NCI-H128 (cell line): ENCODE measurements around the gene EMC10.
"Not testable (repeated sequence)": the region's sequence is repeated elsewhere in the genome, so short reads cannot be mapped to it uniquely, and the experiment has no call there.

Source experiments
- DNase-seq: peaks from one replicate; lab custom pipeline; 2025; ENCODE audit not compliant: unreplicated experiment; lab: John Stamatoyannopoulos, UW

Gene EMC10

DNA sequence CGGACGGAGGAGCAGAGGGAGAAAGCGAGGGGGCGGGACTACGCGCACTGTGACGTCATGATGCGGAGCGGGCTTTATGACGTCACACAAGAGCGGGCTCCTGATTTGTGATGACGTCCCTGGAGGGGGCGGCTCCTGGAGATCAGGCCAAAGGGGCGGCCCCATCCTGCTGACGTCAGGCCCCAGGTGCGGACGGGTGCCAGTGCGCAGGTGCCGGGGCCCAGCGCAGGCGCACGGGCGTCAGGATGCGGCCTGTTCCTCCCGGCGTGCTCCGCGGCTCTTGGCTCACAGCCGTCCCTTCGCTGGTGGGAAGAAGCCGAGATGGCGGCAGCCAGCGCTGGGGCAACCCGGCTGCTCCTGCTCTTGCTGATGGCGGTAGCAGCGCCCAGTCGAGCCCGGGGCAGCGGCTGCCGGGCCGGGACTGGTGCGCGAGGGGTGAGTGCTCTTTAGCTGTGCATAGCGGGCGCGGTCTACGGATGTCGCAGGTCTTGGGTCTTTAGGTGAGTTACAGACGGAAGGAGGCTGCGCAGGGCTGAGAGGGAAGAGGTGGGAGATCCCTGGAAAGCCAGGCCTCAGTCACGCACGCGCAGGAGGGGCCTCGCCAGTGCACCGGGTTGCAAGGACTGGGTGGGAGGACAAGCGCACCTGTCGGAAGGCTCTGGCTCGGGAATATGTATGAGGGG, at the start of gene EMC10, which contains the start of gene GARIN5A:
Gene EMC10, plus strand, starts transcription at position 284 of the 683 bp plus-strand sequence. Its CDS starts 38 bp downstream, at position 322.
Gene GARIN5A, minus strand, starts transcription at position 625 of the 683 bp plus-strand sequence. Its CDS starts 460 bp downstream, at position 165.
- peak; percentile 87 for DNase-seq

DNA sequence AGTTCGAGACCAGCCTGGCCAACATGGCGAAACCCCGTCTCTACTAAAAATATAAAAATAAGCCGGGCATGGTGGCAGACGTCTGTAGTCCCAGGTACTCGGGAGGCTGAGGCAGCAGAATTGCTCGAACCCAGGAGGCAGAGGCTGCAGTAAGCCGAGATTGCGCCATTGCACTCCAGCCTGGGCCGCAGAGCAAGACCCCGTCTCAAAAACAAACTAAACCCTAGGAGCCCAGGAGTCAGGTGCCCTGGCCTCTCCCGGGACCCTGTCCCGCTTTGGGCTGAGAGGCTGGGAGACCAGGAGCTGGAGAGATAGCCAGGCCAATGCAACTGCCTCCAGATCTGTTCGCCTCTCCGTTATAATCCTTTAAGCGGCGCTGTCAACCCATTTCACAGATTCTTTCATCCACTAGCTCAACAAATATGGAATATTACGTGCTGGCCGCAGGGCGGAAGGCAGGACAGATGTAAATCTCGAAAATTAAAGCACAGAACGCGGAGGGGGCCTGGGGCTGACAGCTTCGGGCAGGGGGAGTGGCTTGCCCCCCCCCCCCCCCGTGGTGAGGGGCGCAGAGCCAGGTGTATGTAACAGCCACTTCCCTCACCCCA, 48.9 kb upstream of the EMC10 start:
- DNase-seq = no peak

DNA sequence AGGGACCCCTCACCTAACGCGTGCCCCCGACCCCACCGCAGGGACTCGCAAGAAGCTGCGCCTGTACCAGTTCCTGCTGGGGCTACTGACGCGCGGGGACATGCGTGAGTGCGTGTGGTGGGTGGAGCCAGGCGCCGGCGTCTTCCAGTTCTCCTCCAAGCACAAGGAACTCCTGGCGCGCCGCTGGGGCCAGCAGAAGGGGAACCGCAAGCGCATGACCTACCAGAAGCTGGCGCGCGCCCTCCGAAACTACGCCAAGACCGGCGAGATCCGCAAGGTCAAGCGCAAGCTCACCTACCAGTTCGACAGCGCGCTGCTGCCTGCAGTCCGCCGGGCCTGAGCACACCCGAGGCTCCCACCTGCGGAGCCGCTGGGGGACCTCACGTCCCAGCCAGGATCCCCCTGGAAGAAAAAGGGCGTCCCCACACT, 48.3 kb upstream of the EMC10 start:
- no peak for DNase-seq

DNA sequence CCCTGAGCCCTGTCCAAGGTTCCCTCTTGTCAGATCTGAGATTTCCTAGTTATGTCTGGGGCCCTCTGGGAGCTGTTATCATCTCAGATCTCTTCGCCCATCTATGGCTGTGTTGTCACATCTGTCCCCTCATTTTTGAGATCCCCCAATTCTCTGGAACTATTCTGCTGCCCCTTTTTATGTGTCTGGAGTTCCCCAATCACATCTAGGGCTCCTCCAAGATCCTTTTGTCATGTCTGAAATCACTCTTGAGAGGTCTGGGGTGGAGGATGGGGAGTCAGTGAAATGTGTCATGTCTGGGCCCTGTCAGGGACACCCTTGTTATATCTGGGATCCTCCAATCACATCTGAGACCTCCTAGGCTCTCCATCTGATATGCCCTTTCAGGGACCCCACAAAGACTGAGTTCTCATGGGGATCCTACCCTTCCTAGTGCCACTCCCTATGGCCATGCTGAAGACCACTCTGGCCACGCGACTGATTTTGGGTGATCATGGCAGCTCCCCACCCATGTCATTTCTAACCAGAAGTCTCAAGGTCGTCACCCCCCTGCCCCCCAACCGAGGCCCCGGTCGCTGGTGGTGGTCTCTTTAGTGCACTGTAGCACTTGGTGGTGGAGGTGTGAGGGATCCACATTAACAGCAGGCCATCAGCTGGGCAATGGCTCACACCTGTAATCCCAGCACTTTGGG, 47.4 kb upstream of the EMC10 start:
- DNase-seq = no peak

DNA sequence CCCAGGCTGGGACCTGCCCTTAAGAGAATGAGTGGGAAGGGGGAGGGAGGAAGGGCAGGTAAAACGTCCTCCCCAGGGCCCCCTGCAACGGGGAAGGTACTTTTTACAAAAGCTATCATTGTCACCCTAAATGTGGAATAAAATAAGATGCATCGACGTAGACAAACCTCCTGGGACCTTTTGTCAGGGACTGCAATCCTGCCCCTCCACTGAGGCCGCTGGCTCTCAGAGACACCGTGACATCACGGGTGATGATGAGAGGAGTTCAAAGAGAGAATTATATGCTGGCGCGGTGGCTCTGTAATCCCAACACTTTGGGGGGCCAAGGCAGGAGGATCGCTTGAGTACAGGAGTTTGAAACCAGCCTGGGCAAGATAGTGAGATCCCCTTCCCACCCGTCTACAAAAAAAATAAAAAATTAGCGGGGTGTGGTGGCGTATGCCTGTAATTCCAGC, 45.4 kb upstream of the EMC10 start:
- no peak for DNase-seq

DNA sequence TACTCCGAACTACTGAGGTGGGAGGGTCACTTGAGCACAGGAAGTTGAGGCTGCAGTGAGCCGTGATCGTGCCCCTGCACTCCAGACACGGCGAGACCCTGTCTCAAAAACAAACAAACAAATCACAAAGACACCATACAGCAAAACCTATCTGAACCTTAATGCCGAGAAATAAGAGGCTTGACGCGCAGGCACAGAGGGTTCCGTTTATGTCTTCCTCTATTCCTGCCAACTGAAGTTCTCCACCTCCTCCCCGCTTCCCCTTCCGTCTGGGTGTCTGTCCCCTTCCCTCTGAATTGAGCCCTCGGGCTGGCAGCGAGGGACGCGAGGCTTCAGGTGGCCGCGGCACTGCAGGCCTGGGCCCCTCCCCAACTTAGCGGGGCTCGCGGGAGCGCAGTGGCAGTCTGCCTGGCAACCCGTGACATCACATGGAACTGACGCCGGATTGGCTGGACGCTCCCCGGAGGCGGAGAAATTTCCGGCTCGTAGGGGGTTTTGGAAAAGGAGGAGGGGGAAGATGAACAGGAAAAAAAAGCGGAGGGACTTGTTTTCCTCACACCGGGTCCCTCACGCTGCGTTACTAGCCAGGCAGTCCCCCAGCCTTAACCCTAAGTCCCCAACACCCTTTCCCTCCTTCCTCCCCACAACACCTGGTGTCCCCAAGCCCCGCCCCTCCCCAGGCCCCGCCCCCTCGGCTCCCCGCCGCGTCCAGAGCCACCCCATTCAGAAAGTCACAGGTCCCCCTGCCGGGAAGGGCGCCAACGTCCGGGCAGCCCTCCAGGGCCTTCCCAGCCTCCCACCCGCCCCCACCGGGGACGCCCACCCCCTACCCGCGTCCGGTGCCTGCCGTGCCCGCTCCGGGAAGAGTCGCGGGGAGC, 44.7 kb upstream of the EMC10 start:
- peak; percentile 61 for DNase-seq

DNA sequence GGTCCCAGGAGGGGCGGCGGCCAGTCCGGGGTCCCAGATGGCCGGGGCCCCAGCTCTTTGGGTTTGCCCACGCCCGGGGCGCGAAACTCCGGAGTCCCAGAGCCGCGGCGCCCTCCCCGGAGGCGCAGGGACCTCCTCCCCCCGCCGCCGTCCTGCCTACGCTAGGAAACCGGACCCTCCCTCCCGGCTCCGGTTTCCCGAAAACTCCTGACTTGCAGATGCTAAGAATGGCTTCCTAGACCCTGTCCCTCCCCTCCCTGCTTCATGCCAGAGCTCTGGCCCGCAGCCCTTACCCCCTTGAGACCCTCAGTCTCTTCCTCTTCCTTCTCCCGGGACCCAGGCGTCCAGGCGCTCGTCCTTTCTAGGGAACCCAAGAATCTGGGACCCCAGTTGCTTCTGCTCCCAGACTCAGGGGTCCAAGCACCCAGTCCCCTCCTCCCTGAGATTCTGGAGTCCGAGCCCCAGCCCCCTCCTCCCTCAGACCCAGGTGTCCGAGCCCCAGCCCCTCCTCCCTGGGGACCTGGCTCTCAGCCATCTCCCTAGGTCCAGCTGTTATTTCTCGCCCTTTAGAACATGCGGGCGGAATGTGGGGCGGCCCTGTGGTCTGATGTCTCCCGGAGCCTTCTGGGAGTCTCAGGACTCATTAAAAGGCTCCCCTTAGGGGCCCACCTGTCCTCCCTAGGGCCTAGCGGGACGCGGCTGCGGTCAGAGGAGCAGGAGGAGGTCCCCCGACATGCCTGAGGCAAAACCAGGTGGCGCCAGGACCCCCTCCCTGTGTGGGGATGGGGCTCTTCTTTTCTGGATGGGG, 43.9 kb upstream of the EMC10 start, which contains the start of gene MYBPC2:
Gene MYBPC2, plus strand, starts transcription at position 672 of the 808 bp plus-strand sequence. Its CDS starts 62 bp downstream, at position 734.
- DNase-seq = no peak

DNA sequence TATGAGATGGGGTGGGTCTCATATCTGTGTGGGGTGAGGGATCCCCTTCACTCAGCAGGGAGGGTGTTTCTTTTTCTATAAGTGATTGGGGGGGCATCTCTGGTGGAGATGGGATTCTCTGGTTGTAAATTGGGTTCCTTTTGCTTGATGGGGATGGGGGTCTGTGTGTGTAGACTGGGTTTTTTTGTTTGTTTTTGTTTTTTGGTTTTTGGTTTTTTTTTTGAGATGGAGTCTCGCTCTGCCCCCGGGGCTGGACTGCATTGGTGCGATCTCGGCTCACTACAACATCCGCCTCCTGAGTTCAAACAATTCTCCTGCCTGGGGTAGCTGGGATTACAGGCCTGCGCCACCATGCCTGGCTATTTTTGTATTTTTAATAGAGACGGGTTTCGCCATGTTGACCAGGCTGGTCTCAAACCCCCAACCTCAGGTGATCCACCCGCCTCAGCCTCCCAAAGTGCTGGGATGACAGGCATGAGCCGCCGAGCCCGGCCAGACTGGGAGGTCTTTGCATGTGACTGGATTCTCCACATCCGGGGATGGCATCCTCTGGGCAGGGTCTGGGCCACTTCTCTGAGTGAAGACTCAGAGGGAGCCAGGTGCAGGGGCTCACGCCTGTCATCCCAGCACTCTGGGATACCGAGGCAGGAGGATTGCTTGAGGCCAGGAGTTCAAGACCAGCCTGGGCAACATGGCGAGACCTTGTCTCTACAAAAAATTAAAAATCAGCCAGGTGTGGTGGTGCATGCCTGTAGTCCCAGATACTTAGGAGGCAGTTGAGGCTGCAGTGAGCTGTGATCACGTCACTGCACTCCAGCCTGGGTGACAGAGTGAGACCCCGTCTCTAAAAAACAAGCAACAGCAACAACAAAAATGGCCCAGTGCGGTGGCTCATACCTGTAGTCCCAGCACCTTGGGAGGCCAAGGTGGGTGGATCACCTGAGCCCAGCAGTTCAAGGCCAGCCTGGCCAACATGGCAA, 42.8 kb upstream of the EMC10 start:
- no peak for DNase-seq

DNA sequence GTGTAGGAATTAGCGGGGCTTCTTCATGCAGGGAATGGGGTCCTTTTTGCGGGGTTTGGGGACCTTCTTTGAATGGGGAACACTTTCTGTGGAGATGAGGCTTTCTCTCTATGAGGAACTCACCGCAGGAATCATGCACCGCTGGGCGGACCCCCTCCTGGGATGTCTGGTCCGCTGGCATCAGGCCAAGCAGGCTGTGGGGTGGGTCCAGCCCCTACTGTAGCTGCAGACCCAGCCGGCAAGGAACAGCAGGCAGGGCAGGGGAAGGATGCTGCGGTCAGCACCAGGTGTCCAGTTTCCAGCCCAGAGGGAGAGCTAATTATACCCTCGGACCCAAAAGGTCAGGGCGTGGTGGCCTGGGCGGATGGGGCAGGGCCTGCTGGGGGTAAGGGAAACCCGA, 41.8 kb upstream of the EMC10 start:
- DNase-seq = no peak

DNA sequence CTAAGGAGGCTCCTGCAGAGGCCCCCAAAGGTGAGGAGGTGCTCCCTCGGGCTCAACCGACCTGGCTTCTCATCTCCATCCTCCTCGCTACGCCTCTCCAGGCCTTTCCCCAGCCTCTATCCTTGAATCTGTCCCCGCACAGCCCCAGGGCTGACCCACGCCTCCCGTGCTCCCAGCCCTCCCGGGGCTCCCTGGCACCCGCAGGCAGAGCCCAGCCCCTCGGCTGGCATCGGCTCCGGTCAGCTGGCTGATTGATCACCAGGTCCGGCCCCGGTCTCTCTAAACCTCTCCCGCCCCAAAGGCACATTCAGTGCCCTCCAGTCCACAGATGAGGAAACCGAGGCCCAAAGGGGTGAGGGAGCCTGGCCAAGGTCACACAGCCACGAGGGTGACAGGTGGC, 41.1 kb upstream of the EMC10 start:
- DNase-seq = no peak

DNA sequence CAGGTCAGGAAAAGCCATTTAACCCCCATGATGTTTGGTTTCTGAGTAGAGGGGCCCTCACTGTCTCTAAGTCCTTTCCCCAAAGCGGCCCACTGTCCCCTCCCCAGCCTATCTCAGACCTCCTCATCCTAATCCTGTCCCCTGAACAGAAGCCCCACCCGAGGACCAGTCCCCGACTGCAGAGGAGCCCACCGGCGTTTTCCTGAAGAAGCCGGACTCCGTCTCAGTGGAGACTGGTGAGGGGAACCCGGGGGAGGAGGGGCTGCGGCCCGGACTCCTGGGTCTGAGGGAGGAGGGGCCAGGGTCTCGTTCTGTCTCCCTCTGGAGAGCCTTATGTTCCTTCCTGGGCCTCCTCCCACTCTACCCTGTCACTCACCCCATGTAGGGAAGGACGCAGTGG, 40.7 kb upstream of the EMC10 start:
- DNase-seq = no peak

DNA sequence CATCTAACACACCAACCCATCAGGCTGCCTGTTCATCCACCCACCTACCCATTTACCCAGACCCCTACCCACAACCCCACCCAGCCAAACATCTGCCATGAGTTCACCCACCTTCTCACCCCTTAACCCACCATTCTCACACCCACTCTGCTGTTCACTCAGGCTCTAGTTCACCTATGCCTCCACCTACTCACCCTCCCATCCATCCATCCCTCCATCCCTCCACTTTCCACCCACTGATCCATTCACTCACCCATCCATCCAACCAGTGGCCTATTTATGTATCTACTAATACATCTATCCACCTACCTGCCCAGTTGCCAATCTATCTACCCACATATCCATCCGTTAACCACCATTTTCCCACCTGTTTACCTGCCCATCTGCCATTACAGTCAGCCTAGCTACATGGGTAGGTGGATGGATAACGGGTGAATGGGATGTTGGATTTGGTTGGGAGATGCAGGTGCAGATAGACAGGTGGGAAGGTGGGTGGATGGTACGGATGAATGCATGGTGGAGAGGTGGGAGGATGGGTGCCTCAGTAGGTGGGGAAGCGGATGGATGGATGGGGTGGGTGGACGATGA, 38.4 kb upstream of the EMC10 start:
- DNase-seq = no peak

DNA sequence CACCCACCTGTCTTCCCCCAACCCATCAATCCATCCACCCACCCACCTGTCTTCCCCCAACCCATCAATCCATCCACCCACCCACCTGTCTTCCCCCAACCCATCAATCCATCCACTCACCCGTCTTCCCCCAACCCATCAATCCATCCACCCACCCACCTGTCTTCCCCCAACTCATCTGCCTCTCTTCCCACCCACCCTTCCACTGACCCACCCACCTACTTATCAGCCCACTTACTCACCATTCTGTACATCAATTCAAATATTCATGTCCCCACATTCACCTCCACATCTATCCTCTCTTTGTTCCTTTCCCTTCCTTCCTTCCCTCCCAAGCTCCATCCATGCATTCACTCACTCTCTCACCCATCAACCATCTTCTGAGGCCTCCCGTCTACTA, 37.2 kb upstream of the EMC10 start:
- not testable (repeated sequence) for DNase-seq

DNA sequence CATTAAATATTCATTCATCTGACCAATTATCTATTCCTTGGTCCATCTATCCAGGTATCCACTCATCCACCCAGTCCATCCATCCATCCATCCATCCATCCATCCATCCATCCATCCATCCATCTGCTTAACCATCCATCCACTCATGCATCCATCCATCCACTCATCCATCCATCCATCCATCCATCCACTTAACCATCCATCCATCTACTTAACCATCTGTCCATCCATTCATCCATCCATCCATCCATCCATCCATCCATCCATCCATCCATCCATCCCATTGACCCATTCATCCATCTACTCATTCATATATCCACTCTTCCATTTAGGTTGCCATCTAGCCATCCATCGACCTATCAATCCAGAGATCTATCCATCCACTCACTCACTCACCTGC, 32.2 kb upstream of the EMC10 start:
- DNase-seq = no peak

DNA sequence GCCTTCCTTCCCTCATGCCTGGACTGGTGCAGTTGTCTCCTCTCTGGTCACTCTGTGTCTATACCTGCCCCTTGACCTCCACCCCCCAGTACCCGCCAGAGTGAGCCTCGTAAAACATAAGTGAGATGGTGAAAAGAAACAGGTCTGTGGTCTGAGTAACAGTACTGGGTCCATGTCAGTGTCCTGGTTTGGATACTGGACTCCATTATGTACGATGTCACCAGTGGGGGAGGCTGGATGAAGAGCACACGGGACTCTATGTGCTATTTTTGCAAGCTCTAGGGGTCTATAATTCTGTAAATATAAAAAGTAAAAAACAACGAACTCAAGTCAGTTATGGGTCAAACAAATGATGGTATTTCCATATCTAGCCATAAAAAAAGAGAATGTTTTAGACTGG, 29.3 kb upstream of the EMC10 start:
- no peak for DNase-seq

DNA sequence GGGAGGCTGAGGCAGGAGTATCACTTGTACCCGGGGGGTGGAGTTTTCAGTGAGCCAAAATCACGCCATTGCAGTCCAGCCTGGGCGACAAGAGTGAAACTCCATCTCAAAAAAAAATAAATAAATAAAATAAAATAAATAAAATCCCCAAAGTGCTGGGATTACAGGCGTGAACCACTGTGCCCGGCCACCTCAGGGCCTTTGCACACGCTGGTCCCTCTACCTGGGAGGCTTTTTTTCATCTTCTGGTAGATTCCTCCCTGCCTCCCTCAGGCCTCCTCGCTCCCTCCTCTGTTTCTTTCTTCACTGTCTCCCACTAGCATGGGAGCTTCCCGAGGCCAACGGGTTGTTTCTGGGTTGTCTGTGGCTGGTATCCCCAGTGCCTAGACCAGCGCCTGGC, 28.6 kb upstream of the EMC10 start:
- DNase-seq = no peak

DNA sequence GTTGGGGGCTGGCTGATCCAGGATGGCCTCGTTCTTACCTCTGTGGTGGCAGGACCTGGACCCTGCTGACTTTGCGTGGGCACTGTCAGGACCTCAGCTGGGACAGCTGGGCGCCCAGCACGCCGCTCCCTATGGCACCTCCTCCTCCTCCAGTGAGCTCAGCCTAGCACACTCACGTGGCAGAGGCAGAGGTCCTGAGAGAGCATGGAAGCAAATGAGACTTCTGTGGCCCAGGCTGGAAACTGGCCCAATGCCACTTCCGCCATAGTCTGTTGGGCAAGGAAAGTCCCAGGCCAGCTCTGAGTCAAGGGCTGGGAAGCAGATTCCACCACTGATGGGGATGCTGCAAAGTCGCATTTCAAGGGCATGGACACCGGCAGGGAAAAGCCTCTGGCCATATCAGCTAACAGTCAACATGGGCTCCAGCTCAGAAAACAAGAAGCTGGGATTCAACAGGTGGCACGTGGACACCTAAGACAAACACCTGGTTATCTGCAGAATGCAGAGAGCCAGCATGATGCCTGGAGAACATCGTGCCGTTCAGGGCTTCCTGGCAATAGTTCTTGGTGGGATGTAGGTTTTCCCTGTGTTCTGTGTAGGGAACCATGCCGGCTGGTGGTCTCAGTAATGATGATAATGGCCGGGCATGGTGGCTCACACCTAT, 26.9 kb upstream of the EMC10 start:
- DNase-seq = no peak
